ENCODE data around the gene AGFG2. TPM values are rescaled to one million over a fixed set of nuclear protein-coding genes. Genes with fewer than 3 reads are reported as not detected.
"Not testable (repeated sequence)": the region's sequence is repeated elsewhere in the genome, so short reads cannot be mapped to it uniquely, and the experiment has no call there.

Gene AGFG2
- total RNA-seq, 1 donor from 2014 or later, result 112 TPM

- DNase-seq; intact Hi-C loops (cut with micrococcal nuclease); H3K4me3 Mint-ChIP-seq; H3K9me3 Mint-ChIP-seq; H3K27ac Mint-ChIP-seq; H3K27me3 Mint-ChIP-seq: not testable (repeated sequence)
- peaks cover 11% of the 10 kb centered on the region for H3K36me3 Mint-ChIP-seq (ENCODE audit: low read depth)
- peaks cover 18% of the 10 kb centered on the region for H3K4me1 Mint-ChIP-seq
These were observed 3.0 kb upstream of the AGFG2 start for GRCh38 chr7:100535982-100536381.

GRCh38 chr7:100536695-100537094 lies 2.3 kb upstream of the AGFG2 start:
- peaks cover 25% of the 10 kb centered on the region for H3K4me1 Mint-ChIP-seq
- H3K4me3 Mint-ChIP-seq; H3K27me3 Mint-ChIP-seq; intact Hi-C loops (cut with micrococcal nuclease); H3K9me3 Mint-ChIP-seq; DNase-seq; H3K27ac Mint-ChIP-seq: not testable (repeated sequence)
- peaks cover 18% of the 10 kb centered on the region for H3K36me3 Mint-ChIP-seq (ENCODE audit: low read depth)

GRCh38 chr7:100538348-100538653 lies 702 bp upstream of the AGFG2 start:
- intact Hi-C loops (cut with micrococcal nuclease), result loop anchor here (2.0 kb wide), 1 partner anchor 110 kb away; the partner anchor contains the start of genes MEPCE and ZCWPW1
- peaks cover 4% of the 10 kb centered on the region for H3K9me3 Mint-ChIP-seq
- peak overlapping the region; percentile 99 for H3K27ac Mint-ChIP-seq
- no peaks in the 10 kb centered on the region for H3K27me3 Mint-ChIP-seq
- peak overlapping the region; percentile 99 for H3K4me3 Mint-ChIP-seq
- H3K36me3 Mint-ChIP-seq (ENCODE audit: low read depth), result peaks cover 28% of the 10 kb centered on the region
- peaks cover 40% of the 10 kb centered on the region for H3K4me1 Mint-ChIP-seq
- DNase-seq, result no peak

GRCh38 chr7:100539436-100540006 lies 518 bp downstream of the AGFG2 start:
- intact Hi-C loops (cut with micrococcal nuclease), result loop anchor here (1.0 to 10.0 kb wide), 5 partner anchors 11 to 415 kb away; partner anchors contain the start of genes FBXO24, LRCH4, MBLAC1 and MEPCE
- no peaks in the 10 kb centered on the region for H3K27me3 Mint-ChIP-seq
- H3K4me1 Mint-ChIP-seq, result peaks cover 52% of the 10 kb centered on the region
- peak overlapping the region; percentile 99 for H3K4me3 Mint-ChIP-seq
- H3K9me3 Mint-ChIP-seq, result peaks cover 4% of the 10 kb centered on the region
- DNase-seq, result peak; percentile 74
- peaks cover 39% of the 10 kb centered on the region for H3K36me3 Mint-ChIP-seq (ENCODE audit: low read depth)
- peak overlapping the region; percentile 99 for H3K27ac Mint-ChIP-seq

- peak overlapping the region; percentile 99 for H3K4me3 Mint-ChIP-seq
- peaks cover 59% of the 10 kb centered on the region for H3K4me1 Mint-ChIP-seq
- no peaks in the 10 kb centered on the region for H3K27me3 Mint-ChIP-seq
- H3K9me3 Mint-ChIP-seq, result peaks cover 4% of the 10 kb centered on the region
- intact Hi-C loops (cut with micrococcal nuclease), result loop anchor here (10.0 kb wide), 1 partner anchor 415 kb away; the partner anchor contains the start of gene MBLAC1
- peaks cover 41% of the 10 kb centered on the region for H3K36me3 Mint-ChIP-seq (ENCODE audit: low read depth)
- peak overlapping the region; percentile 84 for H3K27ac Mint-ChIP-seq
- no peak for DNase-seq
These were observed 1.2 kb downstream of the AGFG2 start for GRCh38 chr7:100540073-100540723.

- intact Hi-C loops (cut with micrococcal nuclease), result loop anchor here (10.0 kb wide), 1 partner anchor 417 kb away; the partner anchor contains the start of gene MBLAC1
- not testable (repeated sequence) for H3K9me3 Mint-ChIP-seq, DNase-seq
These were observed 2.3 kb downstream of the AGFG2 start for GRCh38 chr7:100541309-100541708.

GRCh38 chr7:100543586-100543985 lies 4.6 kb downstream of the AGFG2 start:
- DNase-seq, result no peak
- Mint-ChIP-seq H3K9me3 (peaks cover 4% of the 10 kb centered on the region), H3K36me3 (ENCODE audit: low read depth) (peaks cover 52% of the 10 kb centered on the region), H3K4me1 (peaks cover 83% of the 10 kb centered on the region), H3K27me3 (no peaks in the 10 kb centered on the region), H3K4me3 (peak overlapping the region; percentile 99), H3K27ac (peak overlapping the region; percentile 99)
- intact Hi-C loops (cut with micrococcal nuclease), result loop anchor here (10.0 kb wide), 1 partner anchor 419 kb away; the partner anchor contains the start of gene MBLAC1

More at GRCh38 chr7:100541309-100541708, 2.3 kb downstream of the AGFG2 start:
- Mint-ChIP-seq H3K36me3 (ENCODE audit: low read depth) (peaks cover 41% of the 10 kb centered on the region), H3K4me1 (peaks cover 70% of the 10 kb centered on the region), H3K4me3 (peak overlapping the region; percentile 99), H3K27ac (peak overlapping the region; percentile 81)
- not testable (repeated sequence) for H3K27me3 Mint-ChIP-seq

GRCh38 chr7:100544386-100544785 lies 5.4 kb downstream of the AGFG2 start:
- Mint-ChIP-seq H3K4me3 (peak overlapping the region; percentile 99), H3K9me3 (peaks cover 4% of the 10 kb centered on the region), H3K36me3 (ENCODE audit: low read depth) (peaks cover 54% of the 10 kb centered on the region), H3K4me1 (peaks cover 82% of the 10 kb centered on the region), H3K27ac (peak overlapping the region; percentile 99), H3K27me3 (no peaks in the 10 kb centered on the region)
- DNase-seq, result no peak
- intact Hi-C loops (cut with micrococcal nuclease), result loop anchor here (2.0 to 10.0 kb wide), 2 partner anchors 14 to 420 kb away; partner anchors contain the start of gene MBLAC1

- Mint-ChIP-seq H3K4me1 (peaks cover 82% of the 10 kb centered on the region), H3K27ac (peak overlapping the region; percentile 99), H3K9me3 (peaks cover 4% of the 10 kb centered on the region), H3K4me3 (peak overlapping the region; percentile 99), H3K27me3 (no peaks in the 10 kb centered on the region), H3K36me3 (ENCODE audit: low read depth) (peaks cover 57% of the 10 kb centered on the region)
- intact Hi-C loops (cut with micrococcal nuclease), result loop anchor here (1.0 to 10.0 kb wide), 4 partner anchors 14 to 420 kb away; partner anchors contain the start of genes FBXO24, LRCH4, MBLAC1 and TSC22D4
- no peak for DNase-seq
These were observed 6.0 kb downstream of the AGFG2 start for GRCh38 chr7:100544967-100545359.

GRCh38 chr7:100545360-100546128 lies 6.5 kb downstream of the AGFG2 start:
- peaks cover 83% of the 10 kb centered on the region for H3K4me1 Mint-ChIP-seq
- H3K4me3 Mint-ChIP-seq, result peak overlapping the region; percentile 99
- peaks cover 4% of the 10 kb centered on the region for H3K9me3 Mint-ChIP-seq
- H3K27ac Mint-ChIP-seq, result peak overlapping the region; percentile 99
- intact Hi-C loops (cut with micrococcal nuclease), result loop anchor here (1.0 to 10.0 kb wide), 4 partner anchors 13 to 421 kb away; partner anchors contain the start of genes FBXO24, LRCH4, MBLAC1 and TSC22D4
- peaks cover 60% of the 10 kb centered on the region for H3K36me3 Mint-ChIP-seq (ENCODE audit: low read depth)
- peak; percentile 79 for DNase-seq
- H3K27me3 Mint-ChIP-seq, result no peaks in the 10 kb centered on the region

GRCh38 chr7:100546129-100546925 lies 7.3 kb downstream of the AGFG2 start:
- peaks cover under 1% of the 10 kb centered on the region for H3K9me3 Mint-ChIP-seq
- peak overlapping the region; percentile 99 for H3K4me3 Mint-ChIP-seq
- intact Hi-C loops (cut with micrococcal nuclease), result loop anchor here (10.0 kb wide), 1 partner anchor 422 kb away; the partner anchor contains the start of gene MBLAC1
- DNase-seq, result peak; percentile 76
- peak overlapping the region; percentile 99 for H3K27ac Mint-ChIP-seq
- peaks cover 58% of the 10 kb centered on the region for H3K36me3 Mint-ChIP-seq (ENCODE audit: low read depth)
- H3K27me3 Mint-ChIP-seq, result no peaks in the 10 kb centered on the region
- peaks cover 80% of the 10 kb centered on the region for H3K4me1 Mint-ChIP-seq

- Mint-ChIP-seq H3K4me1 (peaks cover 72% of the 10 kb centered on the region), H3K4me3 (peak overlapping the region; percentile 99), H3K36me3 (ENCODE audit: low read depth) (peaks cover 53% of the 10 kb centered on the region), H3K27ac (peak overlapping the region; percentile 99), H3K27me3 (no peaks in the 10 kb centered on the region), H3K9me3 (no peaks in the 10 kb centered on the region)
- no peak for DNase-seq
- intact Hi-C loops (cut with micrococcal nuclease), result loop anchor here (10.0 kb wide), 1 partner anchor 422 kb away; the partner anchor contains the start of gene MBLAC1
These were observed 8.2 kb downstream of the AGFG2 start for GRCh38 chr7:100546926-100547800.

Measured in activated CD4-positive, alpha-beta T cell treated with anti-CD3 and anti-CD28 coated beads, Interleukin-2, amount 10 ng/mL, durations not matched to agents 24 days and 14 days (primary cell).